ENCODE data around the gene MAP10.

- no peak for TF ChIP-seq CTCF (IDR thresholded peaks at IDR 0.05; ENCODE audit: low read length)
- no peak for TF ChIP-seq EZH2 (optimal IDR thresholded peaks at IDR 0.05; ENCODE audit: low read depth, low read length)
Observed at GRCh38 chr1:232766904-232767303, 38.3 kb upstream of the MAP10 start.
